ENCODE measurements around the gene NF2.

Gene NF2

DNA sequence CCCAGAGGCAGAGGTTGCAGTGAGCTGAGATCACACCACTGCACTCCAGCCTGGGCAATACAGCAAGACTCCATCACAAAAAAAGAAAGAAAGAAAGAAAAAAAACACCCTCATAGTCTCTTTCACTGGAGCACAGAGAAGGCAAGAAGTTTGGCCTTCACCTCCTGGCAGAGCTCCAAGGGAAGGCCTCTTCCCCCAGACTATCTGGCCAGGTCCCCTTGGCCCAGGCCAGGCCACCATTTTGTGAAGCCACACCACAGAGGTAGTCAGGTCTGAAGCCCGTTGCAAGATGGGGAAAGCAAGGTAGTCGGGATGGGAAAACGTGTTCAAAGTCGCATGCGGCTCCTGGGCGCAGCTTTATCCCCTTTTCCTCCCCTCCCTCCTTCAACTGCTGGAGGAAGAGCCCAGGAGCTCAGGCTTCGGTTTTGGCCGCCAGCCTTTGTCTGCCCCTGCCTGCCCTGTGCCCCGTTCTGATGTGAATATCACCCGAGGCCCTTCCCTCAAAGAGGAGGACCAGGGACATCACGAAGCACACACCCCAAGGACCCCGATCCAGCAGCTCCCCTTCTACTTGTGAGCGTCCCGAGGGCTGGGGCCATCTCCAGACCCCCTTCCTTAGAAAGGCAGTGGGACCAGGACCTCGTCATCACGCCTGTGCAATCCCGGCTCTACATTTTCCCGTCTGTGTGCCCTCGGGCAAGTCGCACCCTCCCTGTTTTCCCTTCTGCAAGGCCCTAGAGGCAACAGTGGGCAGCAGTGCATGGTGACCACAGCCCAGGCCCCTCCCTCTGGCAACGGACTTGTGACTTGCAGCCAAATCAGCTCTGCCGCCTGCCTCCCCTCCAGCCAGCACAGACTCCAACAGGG is 134.1 kb downstream of the NF2 start:
- DNase-seq (ENCODE audit: low read depth, low spot score) = peak; percentile 12
- no peak for TF ChIP-seq CTCF (IDR thresholded peaks at IDR 0.05; ENCODE audit: low read depth, low read length)
- in situ Hi-C loops (cut with HindIII; ENCODE audit: low sequenced_read_pairs) = no loop called here
- H3K4me3 ChIP-seq (ENCODE audit: low read depth, low read length) = no peak overlapping the region

DNA sequence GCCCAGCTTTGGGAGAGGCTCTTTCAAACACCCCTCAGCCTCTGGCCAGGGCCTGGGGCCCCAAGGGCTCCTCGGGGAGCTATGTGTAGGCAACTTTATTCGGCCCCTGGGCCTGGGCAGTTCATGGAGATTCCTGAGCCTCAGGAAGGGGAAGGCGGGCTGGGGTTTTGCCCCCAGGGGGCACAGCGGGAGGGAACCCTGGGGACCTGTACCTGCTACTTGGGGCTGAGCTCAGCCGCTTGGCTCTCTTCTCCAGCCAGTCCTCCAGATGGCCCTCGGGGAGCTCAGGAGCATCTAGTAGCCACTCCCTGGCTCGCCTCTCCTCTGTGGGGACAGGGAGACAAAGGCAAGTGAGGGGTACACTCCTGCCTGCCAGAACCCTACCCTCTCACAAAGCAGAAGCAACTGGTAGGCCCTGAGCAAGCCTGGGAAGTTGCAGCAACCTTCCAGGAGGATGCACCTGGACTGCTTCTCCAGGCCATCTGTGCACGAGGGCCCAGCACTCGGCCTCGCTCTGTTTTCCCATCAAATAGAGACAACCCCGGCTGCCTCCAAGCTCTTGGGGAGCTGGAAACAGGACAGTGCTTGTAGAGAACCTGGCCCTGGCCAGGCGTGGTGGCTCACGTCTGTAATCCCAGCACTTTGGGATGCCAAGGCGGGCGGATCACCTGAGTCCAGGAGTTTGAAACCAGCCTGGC is 134.8 kb downstream of the NF2 start:
- H3K4me3 ChIP-seq (ENCODE audit: low read depth, low read length) = no peak overlapping the region
- no peak for DNase-seq (ENCODE audit: low read depth, low spot score)
- TF ChIP-seq CTCF (IDR thresholded peaks at IDR 0.05; ENCODE audit: low read depth, low read length) = no peak
- in situ Hi-C loops (cut with HindIII; ENCODE audit: low sequenced_read_pairs) = no loop called here

DNA sequence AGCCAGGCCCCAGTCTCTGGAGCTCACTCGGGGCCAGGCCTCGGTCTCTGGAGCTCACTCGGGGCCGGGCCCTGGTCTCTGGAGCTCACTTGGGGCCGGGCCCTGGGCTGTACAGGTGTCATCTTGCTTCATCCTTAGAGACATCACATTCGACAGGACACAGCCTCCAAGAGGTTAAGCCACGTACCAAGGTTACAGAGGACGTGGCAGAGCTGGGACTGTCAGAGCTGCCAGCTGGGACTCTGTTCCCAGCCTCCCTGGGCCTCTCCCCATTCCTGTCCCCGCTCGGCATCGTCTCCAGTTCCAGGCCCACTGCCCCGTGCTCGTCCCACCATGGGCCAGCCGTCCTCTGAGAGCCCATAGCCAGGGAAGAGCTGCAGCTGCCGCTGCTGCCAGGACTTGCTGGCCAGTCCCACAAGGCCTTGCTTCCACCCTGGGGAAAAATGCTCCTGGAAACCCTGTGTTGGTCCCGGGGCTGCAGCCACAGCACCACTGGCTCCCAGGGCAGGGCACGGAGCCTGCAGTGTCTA is 136.0 kb downstream of the NF2 start:
- TF ChIP-seq CTCF (IDR thresholded peaks at IDR 0.05; ENCODE audit: low read depth, low read length) = no peak
- no peak for DNase-seq (ENCODE audit: low read depth, low spot score)
- in situ Hi-C loops (cut with HindIII; ENCODE audit: low sequenced_read_pairs) = no loop called here
- no peak overlapping the region for H3K4me3 ChIP-seq (ENCODE audit: low read depth, low read length)

- in situ Hi-C loops (cut with HindIII; ENCODE audit: low sequenced_read_pairs) = no loop called here
- TF ChIP-seq CTCF (IDR thresholded peaks at IDR 0.05; ENCODE audit: low read depth, low read length) = no peak
- DNase-seq (ENCODE audit: low read depth, low spot score) = no peak
- H3K4me3 ChIP-seq (ENCODE audit: low read depth, low read length) = no peak overlapping the region
Observed at GRCh38 chr22:29740216-29740615, 136.8 kb downstream of the NF2 start.

GRCh38 chr22:29741926-29742325 is 138.5 kb downstream of the NF2 start:
- in situ Hi-C loops (cut with HindIII; ENCODE audit: low sequenced_read_pairs) = no loop called here
- TF ChIP-seq CTCF (IDR thresholded peaks at IDR 0.05; ENCODE audit: low read depth, low read length) = no peak
- H3K4me3 ChIP-seq (ENCODE audit: low read depth, low read length) = no peak overlapping the region
- no peak for DNase-seq (ENCODE audit: low read depth, low spot score)

- no peak for TF ChIP-seq CTCF (IDR thresholded peaks at IDR 0.05; ENCODE audit: low read depth, low read length)
- no peak for DNase-seq (ENCODE audit: low read depth, low spot score)
- H3K4me3 ChIP-seq (ENCODE audit: low read depth, low read length) = no peak overlapping the region
- in situ Hi-C loops (cut with HindIII; ENCODE audit: low sequenced_read_pairs) = no loop called here
Observed at GRCh38 chr22:29742326-29742725, 138.9 kb downstream of the NF2 start.

Data from astrocyte of the spinal cord (primary cell).